MM.1S (cell line): Measurements from ENCODE around the gene EPN1.

Experiments used
- DNase-seq: peaks from one replicate; pipeline ENCODE4 v3.0.0-alpha.2; 2015
- H2AFZ ChIP-seq: fragments of 300-600 bp; sonication (generic); 2 replicates; pipeline ENCODE4 v1.6.0; 2016; ENCODE audit warnings: antibody characterized with exemption, low read length
- H3F3A ChIP-seq: fragments of 300-600 bp; sonication (generic); 2 replicates; pipeline ENCODE4 v1.6.1; 2016; ENCODE audit warnings: mild to moderate bottlenecking, antibody characterized with exemption, low read length, moderate library complexity, mixed read lengths; ENCODE audit not compliant: insufficient read depth
- H3K27ac ChIP-seq: fragments of 300-600 bp; sonication (generic); 2 replicates; pipeline ENCODE4 v1.5.1; 2016; ENCODE audit warnings: mild to moderate bottlenecking, low read length
- H3K27me3 ChIP-seq: fragments of 300-600 bp; sonication (generic); replicated peaks from 2 replicates; pipeline ENCODE4 v1.6.0; 2016; ENCODE audit warnings: low read length; ENCODE audit not compliant: insufficient read depth
- H3K36me3 ChIP-seq: fragments of 300-600 bp; sonication (generic); replicated peaks from 2 replicates; pipeline ENCODE4 v1.6.1; 2016; ENCODE audit warnings: mild to moderate bottlenecking, low read length, mixed read lengths; ENCODE audit not compliant: insufficient read depth
- H3K4me1 ChIP-seq: fragments of 300-600 bp; sonication (generic); 2 replicates; pipeline ENCODE4 v1.6.1; 2016; ENCODE audit warnings: low read length, mixed read lengths
- H3K4me2 ChIP-seq: fragments of 300-600 bp; sonication (generic); 2 replicates; pipeline ENCODE4 v1.6.0; 2016; ENCODE audit warnings: low read depth, low read length
- H3K4me3 ChIP-seq: fragments of 300-600 bp; sonication (generic); 2 replicates; pipeline ENCODE4 v1.5.1; 2016; ENCODE audit warnings: low read length, mixed read lengths
- H3K79me2 ChIP-seq: fragments of 300-600 bp; sonication (generic); 2 replicates; pipeline ENCODE4 v1.6.1; 2016; ENCODE audit warnings: mixed run types, low read length, mixed read lengths
- H3K9ac ChIP-seq: fragments of 300-600 bp; sonication (generic); 2 replicates; pipeline ENCODE4 v1.6.1; 2016; ENCODE audit warnings: low read length, mixed read lengths
- H3K9me2 ChIP-seq: fragments of 300-600 bp; sonication (generic); replicated peaks from 2 replicates; pipeline ENCODE4 v1.6.1; 2016; ENCODE audit warnings: mild to moderate bottlenecking, low read length, mixed read lengths; ENCODE audit not compliant: insufficient read depth
- H3K9me3 ChIP-seq: fragments of 300-600 bp; sonication (generic); replicated peaks from 2 replicates; pipeline ENCODE4 v1.6.1; 2016; ENCODE audit warnings: mild to moderate bottlenecking, low read length, mixed read lengths; ENCODE audit not compliant: insufficient read depth
- H4K20me1 ChIP-seq: fragments of 300-600 bp; sonication (generic); 2 replicates; pipeline ENCODE4 v1.6.1; 2016; ENCODE audit warnings: mild to moderate bottlenecking, low read length, moderate library complexity, mixed read lengths; ENCODE audit not compliant: insufficient read depth
- CTCF ChIP-seq: fragments of 300-600 bp; sonication (generic); IDR thresholded peaks from 2 replicates; pipeline ENCODE4 v1.5.1; 2016; ENCODE audit warnings: antibody characterized with exemption, low read length, mixed read lengths
- EZH2 ChIP-seq: fragments of 300-600 bp; sonication (generic); optimal IDR thresholded peaks from 2 replicates; pipeline ENCODE3; 2017; ENCODE audit warnings: low read depth, mild to moderate bottlenecking, antibody characterized with exemption, low read length, mixed read lengths
- EZH2phosphoT487 ChIP-seq: fragments of 300-600 bp; sonication (generic); IDR thresholded peaks from 2 replicates; pipeline ENCODE4 v1.6.1; 2018; ENCODE audit warnings: antibody characterized with exemption, low read length

The EPN1 gene

GRCh38 chr19:55661826-55662225, 13.2 kb upstream of the EPN1 start:
- Histone ChIP-seq H4K20me1 (peaks cover 44% of the 10 kb centered on the region), H3K9me2 (no peaks in the 10 kb centered on the region), H3F3A (no peaks in the 10 kb centered on the region), H3K27me3 (no peaks in the 10 kb centered on the region), H3K27ac (no peak overlapping the region), H3K36me3 (peaks cover 14% of the 10 kb centered on the region), H3K4me2 (no peak overlapping the region), H3K79me2 (peaks cover 99% of the 10 kb centered on the region), H3K4me3 (no peak overlapping the region), H3K9me3 (no peaks in the 10 kb centered on the region), H3K4me1 (peaks cover 12% of the 10 kb centered on the region; the same call in 1 of the 2 replicates), H3K9ac (no peak overlapping the region), H2AFZ (no peak overlapping the region)
- TF ChIP-seq EZH2phosphoT487 (no peak), EZH2 (no peak), CTCF (no peak)
- DNase-seq, result no peak

GRCh38 chr19:55663846-55664536, 11.0 kb upstream of the EPN1 start:
- Histone ChIP-seq H3K4me2 (no peak overlapping the region), H4K20me1 (peaks cover 34% of the 10 kb centered on the region), H3K79me2 (peaks cover 99% of the 10 kb centered on the region), H3K36me3 (peaks cover 14% of the 10 kb centered on the region), H3K4me3 (no peak overlapping the region), H3K9ac (no peak overlapping the region), H3K4me1 (no peaks in the 10 kb centered on the region), H3F3A (no peaks in the 10 kb centered on the region), H3K27me3 (no peaks in the 10 kb centered on the region), H3K9me2 (no peaks in the 10 kb centered on the region), H3K9me3 (no peaks in the 10 kb centered on the region), H3K27ac (no peak overlapping the region), H2AFZ (no peak overlapping the region)
- DNase-seq, result no peak
- TF ChIP-seq EZH2phosphoT487 (no peak), EZH2 (no peak)

DNA sequence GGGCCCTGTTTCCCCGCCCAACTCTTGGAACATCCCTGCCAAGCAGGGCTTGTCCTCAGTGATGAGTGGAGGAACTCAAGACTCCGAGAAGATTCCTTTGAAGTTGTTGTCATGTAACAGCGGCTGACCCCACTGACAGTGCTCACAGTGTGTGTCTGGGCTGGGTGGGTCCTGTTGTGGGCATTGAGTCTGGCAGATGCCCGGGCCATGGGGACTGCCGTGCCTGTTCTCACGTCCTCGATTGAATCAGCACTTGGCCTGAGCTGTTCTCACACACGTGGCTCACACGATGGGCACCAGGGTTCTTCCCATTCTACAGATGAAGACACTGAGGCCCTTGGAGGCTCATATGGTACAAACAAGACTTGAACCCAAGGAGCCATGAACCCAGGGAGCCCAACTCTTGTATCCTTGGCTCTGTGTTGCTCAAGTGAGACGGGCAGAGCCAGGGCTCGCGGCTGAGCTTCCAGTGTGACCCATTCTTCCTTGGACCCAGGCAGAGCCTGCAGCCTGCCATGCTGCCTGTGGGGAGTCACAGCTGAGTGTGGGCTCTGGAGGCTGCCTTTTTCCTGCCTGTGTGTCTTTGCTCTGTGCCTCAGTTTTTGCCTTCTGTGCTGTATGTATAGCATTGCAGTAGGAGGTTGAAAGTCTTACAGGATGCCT, 8.6 kb upstream of the EPN1 start:
- DNase-seq, result no peak
- H3K4me3 ChIP-seq, result no peak overlapping the region
- H3F3A ChIP-seq, result peaks cover 6% of the 10 kb centered on the region; the same call in 1 of the 2 replicates
- no peak overlapping the region for H2AFZ ChIP-seq
- H3K27ac ChIP-seq, result no peak overlapping the region
- peaks cover 99% of the 10 kb centered on the region for H3K79me2 ChIP-seq
- H3K9me3 ChIP-seq, result no peaks in the 10 kb centered on the region
- H3K36me3 ChIP-seq, result peaks cover 24% of the 10 kb centered on the region
- H3K4me1 ChIP-seq, result no peaks in the 10 kb centered on the region
- no peaks in the 10 kb centered on the region for H3K27me3 ChIP-seq
- no peaks in the 10 kb centered on the region for H3K9me2 ChIP-seq
- H3K9ac ChIP-seq, result no peak overlapping the region
- TF ChIP-seq CTCF (no peak), EZH2phosphoT487 (no peak), EZH2 (no peak)
- peaks cover 46% of the 10 kb centered on the region for H4K20me1 ChIP-seq
- no peak overlapping the region for H3K4me2 ChIP-seq

GRCh38 chr19:55667006-55667381, 8.0 kb upstream of the EPN1 start:
- no peak overlapping the region for H3K9ac ChIP-seq
- no peak for TF ChIP-seq EZH2phosphoT487
- no peak for TF ChIP-seq EZH2
- TF ChIP-seq CTCF, result no peak
- no peaks in the 10 kb centered on the region for H3K27me3 ChIP-seq
- H3K4me2 ChIP-seq, result no peak overlapping the region
- no peaks in the 10 kb centered on the region for H3K9me3 ChIP-seq
- peaks cover 98% of the 10 kb centered on the region for H3K79me2 ChIP-seq
- no peaks in the 10 kb centered on the region for H3K4me1 ChIP-seq
- H3K4me3 ChIP-seq, result no peak overlapping the region
- peaks cover 7% of the 10 kb centered on the region; the same call in 1 of the 2 replicates for H3F3A ChIP-seq
- no peak overlapping the region for H3K27ac ChIP-seq
- H3K36me3 ChIP-seq, result peaks cover 21% of the 10 kb centered on the region
- H3K9me2 ChIP-seq, result no peaks in the 10 kb centered on the region
- H4K20me1 ChIP-seq, result peaks cover 47% of the 10 kb centered on the region
- no peak for DNase-seq
- no peak overlapping the region for H2AFZ ChIP-seq
